Right lobe of liver (tissue), 4 donors: ENCODE measurements around the gene WDR93.

ENCODE experiments used
- POLR2A ChIP-seq: fragments of 450-650 bp; IDR thresholded peaks from one replicate; pipeline ENCODE4 v1.6.1; 2017; ENCODE audit warnings: antibody characterized with exemption, mild to moderate bottlenecking
- TF ChIP-seq, protein P1 (sequence below), 4 donors: fragments of 200-600 bp in 3 of 4; fragments of 450-650 bp in 1 of 4; IDR thresholded peaks; one replicate each; pipeline versions ENCODE4 v1.5.1 to v1.8.0; 2016 to 2022; ENCODE audit warnings: antibody characterized with exemption in 4 of 4, mild to moderate bottlenecking in 2 of 4
- donor health status: DM: no; HTN: no; CAD: no.
- donor health status: DM: no; HTN: no; CAD: no.
- donor health status: DM: no; HTN: yes; CAD: no.

DNA sequence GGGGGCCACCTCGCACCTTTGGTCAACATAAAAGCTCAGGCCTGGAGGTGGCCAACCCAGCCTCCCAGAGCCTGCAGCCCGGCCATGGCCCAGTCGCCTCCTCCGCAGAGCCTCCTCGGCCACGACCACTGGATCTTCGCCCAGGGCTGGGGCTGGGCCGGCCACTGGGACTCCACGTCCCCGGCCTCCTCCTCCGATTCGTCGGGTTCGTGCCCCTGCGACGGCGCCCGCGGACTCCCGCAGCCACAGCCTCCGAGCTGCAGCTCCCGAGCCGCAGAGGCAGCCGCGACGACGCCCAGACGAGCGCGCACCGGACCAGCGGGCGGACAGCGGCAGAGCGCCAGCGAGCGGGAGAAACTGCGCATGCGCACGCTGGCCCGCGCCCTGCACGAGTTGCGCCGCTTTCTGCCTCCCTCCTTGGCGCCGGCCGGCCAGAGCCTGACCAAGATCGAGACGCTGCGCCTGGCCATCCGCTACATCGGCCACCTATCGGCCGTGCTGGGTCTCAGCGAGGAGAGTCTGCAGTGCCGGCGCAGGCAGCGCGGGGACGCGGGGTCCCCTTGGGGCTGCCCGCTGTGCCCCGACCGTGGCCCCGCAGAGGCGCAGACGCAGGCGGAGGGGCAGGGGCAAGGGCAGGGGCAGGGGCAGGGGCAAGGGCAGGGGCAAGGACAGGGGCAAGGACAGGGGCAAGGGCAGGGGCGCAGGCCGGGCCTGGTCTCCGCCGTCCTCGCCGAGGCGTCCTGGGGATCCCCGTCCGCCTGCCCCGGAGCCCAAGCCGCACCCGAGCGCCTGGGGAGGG is 85.9 kb downstream of the WDR93 start, which contains the start of gene MESP2:
- TF ChIP-seq, protein P1, sequence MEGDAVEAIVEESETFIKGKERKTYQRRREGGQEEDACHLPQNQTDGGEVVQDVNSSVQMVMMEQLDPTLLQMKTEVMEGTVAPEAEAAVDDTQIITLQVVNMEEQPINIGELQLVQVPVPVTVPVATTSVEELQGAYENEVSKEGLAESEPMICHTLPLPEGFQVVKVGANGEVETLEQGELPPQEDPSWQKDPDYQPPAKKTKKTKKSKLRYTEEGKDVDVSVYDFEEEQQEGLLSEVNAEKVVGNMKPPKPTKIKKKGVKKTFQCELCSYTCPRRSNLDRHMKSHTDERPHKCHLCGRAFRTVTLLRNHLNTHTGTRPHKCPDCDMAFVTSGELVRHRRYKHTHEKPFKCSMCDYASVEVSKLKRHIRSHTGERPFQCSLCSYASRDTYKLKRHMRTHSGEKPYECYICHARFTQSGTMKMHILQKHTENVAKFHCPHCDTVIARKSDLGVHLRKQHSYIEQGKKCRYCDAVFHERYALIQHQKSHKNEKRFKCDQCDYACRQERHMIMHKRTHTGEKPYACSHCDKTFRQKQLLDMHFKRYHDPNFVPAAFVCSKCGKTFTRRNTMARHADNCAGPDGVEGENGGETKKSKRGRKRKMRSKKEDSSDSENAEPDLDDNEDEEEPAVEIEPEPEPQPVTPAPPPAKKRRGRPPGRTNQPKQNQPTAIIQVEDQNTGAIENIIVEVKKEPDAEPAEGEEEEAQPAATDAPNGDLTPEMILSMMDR (IDR thresholded peaks at IDR 0.05): peak; percentile 21 to 39 (median 29)
- TF ChIP-seq POLR2A: no peak
